HG03175 (cell line): ENCODE measurements around the gene ERAL1.
A peak's percentile ranks its signal among the peaks of the same experiment; 100 is the strongest.
"Not testable (repeated sequence)": the region's sequence is repeated elsewhere in the genome, so short reads cannot be mapped to it uniquely, and the experiment has no call there.

ENCODE experiments used
- ATAC-seq: cut with Tn5 transposase; IDR thresholded peaks from one replicate; pipeline ENCODE4 v1.9.1; 2021; ENCODE audit warnings: mild to moderate bottlenecking, moderate library complexity; ENCODE audit not compliant: unreplicated experiment

The ERAL1 gene

DNA sequence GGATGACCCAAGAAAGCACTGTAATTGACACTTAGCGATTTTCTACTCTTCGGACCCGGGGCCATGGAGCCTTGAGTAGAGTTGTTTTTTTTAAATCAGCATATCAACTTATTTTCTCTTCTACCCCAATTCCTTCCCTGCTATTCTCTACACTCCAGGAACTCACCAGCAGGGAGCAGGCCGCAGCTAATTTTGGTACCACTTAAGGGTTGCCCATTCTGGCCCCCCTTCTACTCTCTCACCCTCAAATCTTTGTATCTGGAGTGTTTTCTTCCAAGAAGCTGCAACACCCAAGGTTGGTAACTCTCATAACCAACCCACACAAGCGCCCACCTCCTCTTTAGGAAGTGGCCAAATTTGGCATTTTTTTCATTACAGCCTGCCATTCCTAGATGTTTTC lies 5.5 kb upstream of the ERAL1 start:
- ATAC-seq: no peak

DNA sequence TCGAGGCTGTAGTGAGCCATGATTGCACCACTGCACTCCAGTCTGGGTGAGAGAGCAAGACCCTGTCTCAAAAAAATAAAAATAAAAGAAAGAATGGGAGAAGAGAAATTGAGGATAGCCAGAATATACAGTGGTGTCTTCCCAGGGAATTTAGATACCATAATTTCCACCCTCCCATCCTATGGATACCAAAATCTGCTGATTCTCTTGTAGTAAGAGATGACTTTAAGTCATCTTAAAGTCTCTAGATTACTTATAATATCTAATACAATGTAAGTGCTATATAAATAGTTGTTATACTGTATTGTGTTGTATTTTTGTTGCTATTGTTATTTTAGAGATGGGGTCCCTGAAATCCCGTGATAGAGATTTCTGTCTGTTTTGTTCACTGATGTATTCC lies 1.5 kb upstream of the ERAL1 start:
- ATAC-seq: no peak

DNA sequence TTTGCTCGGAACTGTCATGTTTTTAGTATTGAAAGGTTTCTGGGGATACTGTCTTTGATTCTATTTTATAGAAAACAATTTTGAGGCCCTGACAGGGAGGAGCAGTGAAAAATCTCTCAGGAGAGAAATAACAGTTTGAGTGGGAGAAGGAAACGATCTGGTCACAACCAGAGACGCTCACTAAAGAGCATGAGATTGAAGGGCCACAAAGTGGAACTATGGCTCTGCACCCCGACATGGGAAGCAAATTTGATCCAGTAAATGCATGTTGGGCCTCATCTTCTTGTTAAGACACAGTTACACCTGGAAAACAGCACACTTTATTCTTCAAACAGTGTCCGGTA lies 492 bp downstream of the ERAL1 start:
- ATAC-seq: no peak

DNA sequence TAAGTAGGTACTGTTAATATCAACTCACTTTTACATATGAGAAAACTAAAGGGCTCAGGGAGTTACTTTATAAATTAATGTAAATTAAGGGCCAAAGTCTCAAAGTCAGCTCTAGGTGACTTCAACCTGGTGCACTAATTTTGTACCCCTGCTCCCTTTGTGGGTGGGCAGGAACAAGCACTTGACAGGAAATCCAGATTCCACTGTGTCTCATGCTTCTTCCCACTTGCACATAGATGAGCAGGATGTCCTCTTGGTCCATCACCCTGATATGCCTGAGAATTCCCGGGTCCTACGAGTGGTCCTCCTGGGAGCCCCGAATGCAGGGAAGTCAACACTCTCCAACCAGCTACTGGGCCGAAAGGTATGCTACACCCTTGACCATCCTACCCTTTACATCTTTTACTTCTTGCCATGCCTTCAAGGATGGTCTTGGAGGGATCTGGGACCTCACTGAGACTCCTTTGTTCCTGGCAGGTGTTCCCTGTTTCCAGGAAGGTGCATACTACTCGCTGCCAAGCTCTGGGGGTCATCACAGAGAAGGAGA lies 1.3 kb downstream of the ERAL1 start:
- no peak for ATAC-seq

DNA sequence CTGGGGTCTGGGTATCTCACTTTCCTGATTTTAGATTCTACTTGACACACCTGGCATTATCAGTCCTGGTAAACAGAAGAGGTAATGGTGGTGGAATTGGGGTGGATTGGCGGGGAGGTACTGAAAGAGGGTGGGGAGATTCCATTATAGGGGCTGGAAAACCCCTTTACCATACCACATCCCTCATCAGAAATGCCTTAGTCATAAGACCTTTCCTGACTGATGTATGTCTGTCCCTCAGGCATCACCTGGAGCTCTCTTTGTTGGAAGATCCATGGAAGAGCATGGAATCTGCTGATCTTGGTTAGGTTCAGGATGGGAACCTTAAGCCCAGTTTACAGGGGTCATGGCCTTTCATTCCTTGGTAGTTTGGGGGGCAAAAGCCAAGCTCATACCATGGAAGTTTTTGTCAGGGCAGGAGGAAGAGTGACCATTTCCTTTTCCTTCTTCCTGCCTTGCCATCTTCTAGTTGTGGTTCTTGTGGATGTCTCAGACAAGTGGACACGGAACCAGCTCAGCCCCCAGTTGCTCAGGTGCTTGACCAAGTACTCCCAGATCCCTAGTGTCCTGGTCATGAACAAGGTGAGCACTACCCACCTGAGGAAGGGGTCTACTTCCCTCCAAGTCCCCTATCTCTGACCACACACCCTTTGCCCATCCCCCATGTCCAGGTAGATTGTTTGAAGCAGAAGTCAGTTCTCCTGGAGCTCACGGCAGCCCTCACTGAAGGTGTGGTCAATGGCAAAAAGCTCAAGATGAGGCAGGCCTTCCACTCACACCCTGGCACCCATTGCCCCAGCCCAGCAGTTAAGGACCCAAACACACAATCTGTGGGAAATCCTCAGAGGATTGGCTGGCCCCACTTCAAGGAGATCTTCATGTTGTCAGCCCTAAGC lies 3.3 kb downstream of the ERAL1 start:
- no peak for ATAC-seq

DNA sequence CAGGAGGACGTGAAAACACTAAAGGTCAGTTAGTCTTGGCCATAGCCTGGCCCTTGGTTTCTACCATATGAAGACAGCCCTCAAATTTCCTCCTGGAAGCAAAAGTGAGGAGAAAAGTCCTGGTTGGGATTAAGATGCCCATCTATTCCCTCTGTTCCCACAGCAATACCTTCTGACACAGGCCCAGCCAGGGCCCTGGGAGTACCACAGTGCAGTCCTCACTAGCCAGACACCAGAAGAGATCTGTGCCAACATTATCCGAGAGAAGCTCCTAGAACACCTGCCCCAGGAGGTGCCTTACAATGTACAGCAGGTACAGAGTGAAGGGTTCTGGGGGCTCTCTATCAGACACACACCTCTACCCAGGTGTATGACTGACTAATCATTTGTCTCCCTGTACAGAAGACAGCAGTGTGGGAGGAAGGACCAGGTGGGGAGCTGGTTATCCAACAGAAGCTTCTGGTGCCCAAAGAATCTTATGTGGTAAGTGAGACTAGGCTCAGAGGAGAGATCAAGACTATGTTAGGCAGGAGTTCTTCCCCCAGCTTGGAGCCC lies 4.1 kb downstream of the ERAL1 start:
- ATAC-seq: no peak

DNA sequence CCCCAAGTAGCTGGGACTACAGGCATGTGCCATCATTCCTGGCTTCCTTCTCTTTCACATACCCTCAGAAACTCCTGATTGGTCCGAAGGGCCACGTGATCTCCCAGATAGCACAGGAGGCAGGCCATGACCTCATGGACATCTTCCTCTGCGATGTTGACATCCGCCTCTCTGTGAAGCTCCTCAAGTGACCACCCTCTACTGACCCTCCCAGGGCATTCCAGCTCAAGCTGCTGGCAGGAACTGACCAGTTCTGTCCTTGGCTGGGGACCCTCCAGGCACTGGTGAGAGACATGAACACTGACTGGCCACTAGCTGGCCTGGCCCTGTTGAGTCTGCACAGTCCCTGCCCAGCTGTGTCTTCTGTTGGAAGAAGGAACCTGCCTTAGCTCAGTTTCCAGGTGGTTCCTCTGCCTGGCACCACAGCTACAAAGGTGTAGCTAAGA lies 5.6 kb downstream of the ERAL1 start:
- no peak for ATAC-seq

DNA sequence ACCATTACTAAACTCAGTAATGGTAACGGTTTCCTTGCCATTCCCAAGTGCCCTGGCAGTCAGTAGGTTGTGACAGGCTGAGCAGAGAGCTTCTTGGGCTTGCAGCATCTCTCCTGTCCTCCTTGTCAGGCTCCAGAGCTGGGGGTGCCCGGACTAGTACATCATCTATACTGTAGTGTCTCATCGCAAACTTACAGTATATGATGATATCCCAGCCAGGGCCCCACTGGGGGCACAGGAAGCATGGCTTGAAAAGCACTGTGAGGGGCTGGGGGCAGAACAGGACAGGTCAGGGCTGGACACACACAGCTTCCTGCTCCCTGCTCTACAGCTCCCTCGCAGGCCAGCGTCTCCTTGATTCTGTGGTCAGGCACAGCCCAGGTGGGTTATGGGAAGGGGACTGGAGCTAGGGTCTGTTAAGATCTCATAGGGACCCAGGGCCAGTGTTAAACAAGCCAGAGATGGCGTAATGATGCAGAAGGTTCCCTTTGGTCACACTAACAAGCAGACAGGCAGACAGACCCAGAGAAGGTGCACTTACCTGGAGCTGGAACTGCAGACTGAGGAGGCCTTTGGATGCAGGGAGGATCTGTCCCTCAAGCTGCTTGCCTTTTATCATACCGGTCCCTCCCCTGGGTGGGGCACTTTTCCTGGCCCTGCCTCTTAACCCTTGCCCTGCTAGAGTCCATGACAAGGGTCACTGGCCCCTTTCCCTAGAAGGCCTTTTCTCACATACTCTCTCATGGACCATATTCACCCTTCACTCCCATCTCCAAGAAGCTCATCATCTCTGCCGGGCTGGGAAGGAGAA lies 6.8 kb downstream of the ERAL1 start:
- no peak for ATAC-seq

DNA sequence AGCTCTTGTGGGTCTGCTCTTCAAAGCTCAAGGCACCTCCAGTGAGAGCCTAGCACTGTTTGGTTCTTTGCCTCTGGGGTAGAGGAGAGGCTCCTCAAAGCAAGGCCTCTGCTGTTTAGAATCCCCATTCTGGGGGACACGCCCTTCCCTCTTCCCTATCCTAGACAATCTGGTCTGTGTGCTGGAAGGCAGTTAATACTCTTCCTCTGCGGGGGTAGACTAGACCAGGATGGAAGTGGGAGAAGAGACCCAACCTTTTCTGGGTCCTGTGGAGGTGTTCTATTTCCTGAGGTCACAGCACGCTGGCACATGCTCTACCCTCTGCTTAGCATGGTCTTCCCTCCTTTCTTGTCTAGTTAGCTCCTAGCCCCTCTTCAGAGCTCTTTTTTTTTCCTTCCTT lies 7.7 kb downstream of the ERAL1 start:
- ATAC-seq: no peak

DNA sequence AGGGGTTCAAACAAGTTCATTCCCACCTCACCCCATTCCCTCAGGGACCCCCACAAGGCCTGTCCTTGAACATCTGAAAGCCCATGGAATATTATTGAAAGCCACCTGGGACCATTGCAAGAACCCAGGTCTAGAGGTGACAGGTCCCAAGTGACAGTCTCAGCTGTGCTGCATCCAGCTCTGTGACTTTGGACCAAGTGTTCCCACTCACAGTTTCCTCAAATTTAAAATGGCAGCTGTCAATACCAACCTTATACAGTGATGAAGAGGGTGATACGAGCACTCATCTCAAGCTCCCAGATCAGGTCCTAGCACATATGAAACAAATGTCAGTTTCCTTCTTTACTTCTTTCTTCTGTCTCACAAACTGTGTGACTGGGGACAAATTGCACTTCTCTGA lies 9.1 kb downstream of the ERAL1 start:
- ATAC-seq: no peak

DNA sequence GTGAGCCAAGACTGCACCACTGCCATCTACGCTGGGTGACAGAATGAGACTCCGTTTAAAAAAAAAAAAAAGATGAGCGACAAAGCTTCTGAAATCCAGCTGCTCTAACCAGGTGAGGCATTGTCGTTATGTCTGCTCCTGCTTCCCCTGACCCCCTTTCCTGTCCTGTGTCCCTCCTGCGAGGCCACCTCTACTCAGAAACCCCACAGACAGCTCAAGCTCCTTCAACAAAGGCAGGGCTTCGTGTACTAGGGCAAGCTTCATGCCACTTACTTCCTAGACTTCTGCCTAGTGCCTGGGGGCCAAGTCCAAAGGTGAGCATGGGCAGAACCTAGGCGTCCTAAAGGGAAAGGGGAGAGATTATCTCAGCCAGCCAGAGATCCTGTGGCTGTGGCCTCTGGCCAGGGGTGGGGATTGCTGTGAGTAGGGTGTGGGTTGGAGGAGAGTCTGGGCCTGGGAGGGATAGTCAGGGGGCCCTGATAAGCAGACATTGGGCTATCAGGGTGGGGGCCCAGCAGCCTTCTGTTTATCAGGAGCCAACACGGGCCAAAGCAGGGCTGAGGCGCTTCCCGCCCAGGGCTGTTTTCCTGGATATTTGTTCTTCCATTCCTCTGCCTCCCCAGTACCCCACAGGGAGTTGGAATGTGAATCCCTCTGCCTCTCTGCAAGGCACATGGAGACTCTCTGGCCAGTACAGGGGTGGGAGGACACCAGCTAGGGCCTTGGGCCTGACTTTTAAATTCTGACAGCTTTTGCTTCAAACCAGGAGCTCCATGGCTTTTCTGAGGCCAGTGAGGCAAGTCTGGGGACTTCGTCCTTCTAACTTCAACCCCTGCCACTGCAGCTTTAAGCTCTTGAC lies 10.4 kb downstream of the ERAL1 start:
- ATAC-seq: no peak

DNA sequence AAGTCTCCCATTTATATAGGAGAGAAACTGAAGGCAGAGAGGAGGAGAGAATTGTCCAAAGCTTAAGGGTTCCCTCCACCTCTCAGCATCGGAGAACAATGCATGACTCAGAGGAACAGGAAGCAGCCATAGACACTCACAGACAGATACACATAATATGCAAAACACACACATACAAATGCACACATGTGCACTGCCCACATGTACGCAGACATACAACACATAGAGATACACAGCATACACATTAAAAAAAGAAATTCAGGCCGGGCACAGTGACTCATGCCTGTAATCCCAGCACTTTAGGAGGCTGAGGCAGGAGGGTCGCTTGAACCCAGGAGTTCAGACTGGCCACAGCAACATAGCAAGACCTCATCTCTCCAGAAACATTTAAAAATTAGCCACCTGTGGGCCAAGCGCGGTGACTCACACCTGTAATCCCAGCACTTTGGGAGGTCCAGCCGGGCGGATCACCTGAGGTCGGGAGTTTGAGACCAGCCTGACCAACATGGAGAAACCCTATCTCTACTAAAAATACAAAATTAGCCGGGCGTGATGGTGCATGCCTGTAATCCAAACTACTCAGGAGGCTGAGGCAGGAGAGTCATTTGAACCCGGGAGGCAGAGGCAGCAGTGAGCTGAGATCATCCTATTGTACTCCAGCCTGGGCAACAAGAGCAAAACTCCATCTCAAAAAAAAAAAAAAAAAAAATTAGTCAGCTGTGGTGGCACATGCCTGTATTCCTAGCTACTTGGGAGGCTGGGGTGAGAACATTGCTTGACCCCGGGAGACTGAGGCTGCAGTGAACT lies 11.3 kb downstream of the ERAL1 start:
- no peak for ATAC-seq

DNA sequence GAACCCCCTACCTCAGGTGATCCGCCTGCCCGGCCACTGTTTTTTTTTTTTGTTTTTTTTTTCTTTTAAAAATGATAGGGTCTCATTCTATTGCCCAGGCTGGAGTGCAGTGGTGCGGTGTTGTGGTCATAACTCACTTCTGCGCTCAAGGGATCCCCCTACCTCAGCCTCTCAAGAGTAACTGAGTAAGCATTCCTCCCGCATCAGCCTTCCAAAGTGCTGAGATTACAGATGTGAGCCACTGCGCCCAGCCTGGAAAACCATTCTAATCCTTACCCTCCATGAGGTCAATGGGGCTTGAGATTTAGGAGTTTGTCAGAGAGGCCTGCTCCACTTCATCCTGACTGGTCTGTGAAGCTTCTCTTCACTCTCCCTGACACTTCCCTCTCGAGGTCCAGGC lies 12.5 kb downstream of the ERAL1 start:
- ATAC-seq: no peak

DNA sequence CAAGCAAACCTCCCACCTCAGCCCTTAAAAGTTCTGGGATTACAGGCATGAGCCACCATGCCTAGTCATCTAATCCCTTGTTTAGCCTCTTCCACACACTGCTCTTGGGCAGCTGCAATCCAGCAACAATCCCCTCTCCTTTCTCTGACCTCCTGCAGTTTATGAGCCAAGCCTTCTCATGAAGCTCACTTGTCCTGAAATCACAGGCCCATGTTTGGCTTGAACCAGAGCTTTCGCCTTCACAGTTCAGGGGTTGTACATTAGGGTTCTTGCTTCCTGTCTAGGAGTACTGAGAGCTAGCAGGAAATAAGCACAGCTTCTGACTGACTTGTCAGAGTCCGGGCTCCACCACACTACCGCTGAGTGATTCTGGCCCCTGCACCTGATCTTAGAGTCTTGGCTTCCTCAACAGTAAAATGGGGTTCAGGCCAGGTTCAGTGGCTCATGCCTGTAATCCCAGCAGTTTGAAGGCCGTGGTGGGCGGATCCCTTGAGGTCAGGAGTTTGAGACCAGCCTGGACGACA lies 16.3 kb downstream of the ERAL1 start:
- ATAC-seq: peak; percentile 94

DNA sequence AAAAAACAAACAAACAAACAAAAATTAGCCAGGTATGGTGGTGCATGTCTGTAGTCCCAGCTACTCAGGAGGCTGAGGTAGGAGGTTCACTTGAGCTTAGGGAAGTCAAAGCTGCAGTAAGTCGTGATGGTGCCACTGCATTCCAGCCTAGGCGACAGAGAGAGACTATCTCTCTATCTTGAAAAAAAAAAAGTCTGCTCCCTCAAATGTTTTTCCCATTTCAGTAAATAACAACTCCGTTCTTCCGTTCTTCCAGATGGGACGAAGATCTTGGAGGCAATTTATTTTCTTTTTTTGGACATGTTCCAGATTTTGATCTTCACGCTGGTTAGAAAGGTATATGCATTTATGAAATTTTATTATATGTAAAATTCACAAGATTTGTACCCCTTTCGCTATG lies 19.0 kb downstream of the ERAL1 start:
- ATAC-seq: no peak

DNA sequence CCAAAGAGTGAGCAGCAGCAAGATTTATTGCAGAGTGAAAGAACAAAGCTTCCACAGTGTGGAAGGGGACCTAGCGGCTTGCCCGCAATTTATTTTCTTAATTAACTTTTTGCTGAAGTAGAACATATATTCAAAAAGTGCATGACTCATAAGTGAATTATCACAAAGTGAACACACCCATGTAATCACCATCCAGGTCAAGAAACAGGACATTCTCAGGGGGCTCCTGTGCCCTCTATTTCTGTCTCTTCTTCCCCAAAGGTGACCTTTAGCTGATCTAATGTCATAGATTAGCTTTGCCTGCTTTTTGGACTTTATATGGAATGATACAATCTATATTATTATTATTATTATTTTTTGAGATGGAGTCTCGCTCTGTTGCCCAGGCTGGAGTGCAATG lies 19.9 kb downstream of the ERAL1 start:
- no peak for ATAC-seq

DNA sequence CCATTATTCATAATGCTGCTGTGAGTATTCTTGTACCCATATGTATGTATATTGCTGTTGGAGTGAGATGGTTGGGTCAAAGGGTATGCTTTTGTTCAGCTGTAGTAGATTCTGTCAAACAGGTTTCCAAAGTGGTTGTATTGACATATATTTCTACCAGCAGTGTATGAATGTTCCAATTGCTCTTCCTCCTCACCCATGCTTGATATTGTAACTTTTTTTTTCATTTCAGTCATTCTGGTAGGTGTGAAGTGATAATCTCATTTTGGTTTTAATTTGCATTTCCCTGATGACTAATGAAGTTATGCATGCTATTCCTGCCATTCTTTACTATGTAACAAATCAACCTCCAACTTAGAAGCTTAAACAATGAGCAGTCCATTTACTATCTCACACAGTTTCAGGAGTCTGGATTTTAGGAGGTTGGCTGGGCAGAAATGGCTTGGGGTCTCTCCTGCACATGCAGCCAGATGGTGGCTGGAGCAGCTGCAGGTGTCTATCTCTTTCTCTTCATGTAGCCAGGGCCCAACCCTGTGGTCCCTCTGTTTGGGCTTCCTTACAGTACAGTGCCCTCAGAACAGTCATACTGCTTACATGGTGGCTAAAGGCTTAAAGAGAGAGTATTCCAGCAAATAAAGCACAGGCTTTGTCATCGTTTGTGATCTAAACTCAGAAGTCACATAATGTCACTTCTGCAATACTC lies 21.2 kb downstream of the ERAL1 start:
- no peak for ATAC-seq

DNA sequence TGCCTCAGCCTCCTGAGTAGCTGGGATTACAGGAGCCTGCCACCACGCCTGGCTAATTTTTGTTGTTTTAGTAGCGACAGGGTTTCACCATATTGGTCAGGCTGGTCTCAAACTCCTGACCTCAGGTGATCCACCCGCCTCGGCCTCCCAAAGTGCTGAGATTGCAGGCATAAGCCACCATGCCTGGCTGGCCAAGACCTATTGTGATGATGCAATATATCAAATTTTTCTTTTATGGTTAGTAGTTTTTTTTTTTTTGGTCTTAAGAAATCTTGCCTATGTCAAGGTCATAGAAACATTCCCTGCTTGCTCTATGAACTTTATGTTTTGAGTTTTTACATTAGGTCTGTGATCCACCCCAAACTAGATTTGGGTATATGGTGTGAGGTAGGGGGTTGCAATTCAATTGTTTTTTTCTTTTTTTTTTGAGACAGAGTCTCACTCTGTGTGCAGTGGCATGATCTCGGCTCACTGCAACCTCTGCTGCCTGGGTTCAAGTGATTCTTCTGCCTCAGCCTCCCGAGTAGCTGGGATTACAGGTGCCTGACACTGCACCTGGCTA lies 22.4 kb downstream of the ERAL1 start:
- ATAC-seq: not testable (repeated sequence)
